ENCODE results near the gene LCE2A. TPM values are rescaled to one million over a fixed set of nuclear protein-coding genes. Genes with fewer than 3 reads are reported as not detected.

The LCE2A gene
- total RNA-seq, 4 donors from 2014 or later: not detected

DNA sequence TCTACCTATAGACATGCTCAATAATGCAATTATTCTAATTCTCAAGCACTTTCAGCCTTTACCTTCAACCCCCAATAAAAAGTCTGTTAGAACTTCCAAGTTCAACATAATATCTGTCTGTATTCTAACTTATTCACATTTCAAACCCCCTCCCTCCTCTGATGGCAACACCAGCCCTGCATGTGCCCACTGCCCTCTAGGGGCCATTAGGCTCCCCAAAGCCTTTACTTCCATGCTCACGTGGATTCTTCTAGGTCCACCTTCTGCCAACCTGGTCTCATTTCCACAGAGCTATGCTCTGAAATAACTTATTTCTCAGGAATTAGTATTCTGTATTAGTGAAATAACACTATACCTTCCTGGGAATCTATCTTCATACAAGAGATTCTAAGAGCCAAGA lies 37.5 kb downstream of the LCE2A start:
- DNase-seq: no peak
- Histone ChIP-seq H3K4me1 (no peaks in the 10 kb centered on the region), H3K9me3 (no peaks in the 10 kb centered on the region), H3K36me3 (no peaks in the 10 kb centered on the region), H3K27me3 (no peaks in the 10 kb centered on the region), H3K27ac (no peak overlapping the region), H3K4me3 (no peak overlapping the region)
- TF ChIP-seq EP300 (IDR thresholded peaks at IDR 0.05; ENCODE audit: low read depth) (no peak), POLR2A (IDR thresholded peaks at IDR 0.05) (no peak), POLR2AphosphoS5 (IDR thresholded peaks at IDR 0.05) (no peak)
- TF ChIP-seq, protein P1, sequence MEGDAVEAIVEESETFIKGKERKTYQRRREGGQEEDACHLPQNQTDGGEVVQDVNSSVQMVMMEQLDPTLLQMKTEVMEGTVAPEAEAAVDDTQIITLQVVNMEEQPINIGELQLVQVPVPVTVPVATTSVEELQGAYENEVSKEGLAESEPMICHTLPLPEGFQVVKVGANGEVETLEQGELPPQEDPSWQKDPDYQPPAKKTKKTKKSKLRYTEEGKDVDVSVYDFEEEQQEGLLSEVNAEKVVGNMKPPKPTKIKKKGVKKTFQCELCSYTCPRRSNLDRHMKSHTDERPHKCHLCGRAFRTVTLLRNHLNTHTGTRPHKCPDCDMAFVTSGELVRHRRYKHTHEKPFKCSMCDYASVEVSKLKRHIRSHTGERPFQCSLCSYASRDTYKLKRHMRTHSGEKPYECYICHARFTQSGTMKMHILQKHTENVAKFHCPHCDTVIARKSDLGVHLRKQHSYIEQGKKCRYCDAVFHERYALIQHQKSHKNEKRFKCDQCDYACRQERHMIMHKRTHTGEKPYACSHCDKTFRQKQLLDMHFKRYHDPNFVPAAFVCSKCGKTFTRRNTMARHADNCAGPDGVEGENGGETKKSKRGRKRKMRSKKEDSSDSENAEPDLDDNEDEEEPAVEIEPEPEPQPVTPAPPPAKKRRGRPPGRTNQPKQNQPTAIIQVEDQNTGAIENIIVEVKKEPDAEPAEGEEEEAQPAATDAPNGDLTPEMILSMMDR (IDR thresholded peaks at IDR 0.05): no peak
- in situ Hi-C loops (cut with MboI; ENCODE audit: low pct_ligation_motif_present in 1 of 4, low pct_unique_long_range_greater_than_20kb in 1 of 4, low sequenced_read_pairs in 3 of 4) (no loop called here), intact Hi-C loops (cut with DNase I; ENCODE audit: low total_unique reads) (no loop called here)
- WGBS, 2 donors (ENCODE audit: low coverage in 1 of 2): 12 to 60% methylated on average over 1 of the region's 1 CpG

GRCh38 chr1:152737997-152738396 lies 39.9 kb downstream of the LCE2A start:
- intact Hi-C loops (cut with DNase I; ENCODE audit: low total_unique reads): no loop called here

GRCh38 chr1:152739841-152740240 lies 41.7 kb downstream of the LCE2A start:
- DNase-seq: no peak
- Histone ChIP-seq H3K36me3 (no peaks in the 10 kb centered on the region), H3K4me3 (no peak overlapping the region), H3K27me3 (no peaks in the 10 kb centered on the region), H3K4me1 (no peaks in the 10 kb centered on the region), H3K9me3 (no peaks in the 10 kb centered on the region), H3K27ac (no peak overlapping the region)
- intact Hi-C loops (cut with DNase I; ENCODE audit: low total_unique reads): no loop called here
- TF ChIP-seq POLR2A (IDR thresholded peaks at IDR 0.05) (no peak), EP300 (IDR thresholded peaks at IDR 0.05; ENCODE audit: low read depth) (no peak)
- TF ChIP-seq, protein P1 (IDR thresholded peaks at IDR 0.05): no peak
- in situ Hi-C loops (cut with MboI; ENCODE audit: low pct_ligation_motif_present in 1 of 4, low pct_unique_long_range_greater_than_20kb in 1 of 4, low sequenced_read_pairs in 3 of 4): no loop called here
- whole genome bisulfite sequencing, 2 donors (ENCODE audit: low coverage in 1 of 2): 69 to 81% methylated on average over 2 to 3 of the region's 3 CpGs

More at GRCh38 chr1:152737997-152738396, 39.9 kb downstream of the LCE2A start:
- Histone ChIP-seq H3K27ac (no peak overlapping the region), H3K27me3 (no peaks in the 10 kb centered on the region), H3K4me1 (no peaks in the 10 kb centered on the region), H3K36me3 (no peaks in the 10 kb centered on the region), H3K9me3 (no peaks in the 10 kb centered on the region), H3K4me3 (no peak overlapping the region)
- TF ChIP-seq POLR2A (IDR thresholded peaks at IDR 0.05) (no peak), POLR2AphosphoS5 (IDR thresholded peaks at IDR 0.05) (no peak), EP300 (IDR thresholded peaks at IDR 0.05; ENCODE audit: low read depth) (no peak)
- TF ChIP-seq, protein P1 (IDR thresholded peaks at IDR 0.05): no peak
- in situ Hi-C loops (cut with MboI; ENCODE audit: low pct_ligation_motif_present in 1 of 4, low pct_unique_long_range_greater_than_20kb in 1 of 4, low sequenced_read_pairs in 3 of 4): no loop called here
- 68 to 72% methylated on average over 4 to 5 of the region's 5 CpGs for WGBS, 2 donors (ENCODE audit: low coverage in 1 of 2)
- DNase-seq: no peak

- H3K4me1 ChIP-seq: no peaks in the 10 kb centered on the region
- in situ Hi-C loops (cut with MboI; ENCODE audit: low pct_ligation_motif_present in 1 of 4, low pct_unique_long_range_greater_than_20kb in 1 of 4, low sequenced_read_pairs in 3 of 4): no loop called here
- no peaks in the 10 kb centered on the region for H3K9me3 ChIP-seq
- TF ChIP-seq EP300 (IDR thresholded peaks at IDR 0.05; ENCODE audit: low read depth) (no peak), POLR2AphosphoS5 (IDR thresholded peaks at IDR 0.05) (no peak), POLR2A (IDR thresholded peaks at IDR 0.05) (no peak)
- TF ChIP-seq, protein P1 (IDR thresholded peaks at IDR 0.05): no peak
- H3K27ac ChIP-seq: no peak overlapping the region
- intact Hi-C loops (cut with DNase I; ENCODE audit: low total_unique reads): no loop called here
- no peak overlapping the region for H3K4me3 ChIP-seq
- no peaks in the 10 kb centered on the region for H3K27me3 ChIP-seq
- H3K36me3 ChIP-seq: no peaks in the 10 kb centered on the region
- DNase-seq: no peak
Measured at GRCh38 chr1:152741656-152742055, 43.5 kb downstream of the LCE2A start.

Data from transverse colon (tissue), 4 donors.